ENCODE measurements around the gene MYO16. TPM values are rescaled to one million over a fixed set of nuclear protein-coding genes. Genes with fewer than 3 reads are reported as not detected.

MYO16 gene
- total and polyA plus RNA-seq, 2 of the 4 experiments (the other 2 are of a cell fraction): under 0.01 to 0.03 TPM

DNA sequence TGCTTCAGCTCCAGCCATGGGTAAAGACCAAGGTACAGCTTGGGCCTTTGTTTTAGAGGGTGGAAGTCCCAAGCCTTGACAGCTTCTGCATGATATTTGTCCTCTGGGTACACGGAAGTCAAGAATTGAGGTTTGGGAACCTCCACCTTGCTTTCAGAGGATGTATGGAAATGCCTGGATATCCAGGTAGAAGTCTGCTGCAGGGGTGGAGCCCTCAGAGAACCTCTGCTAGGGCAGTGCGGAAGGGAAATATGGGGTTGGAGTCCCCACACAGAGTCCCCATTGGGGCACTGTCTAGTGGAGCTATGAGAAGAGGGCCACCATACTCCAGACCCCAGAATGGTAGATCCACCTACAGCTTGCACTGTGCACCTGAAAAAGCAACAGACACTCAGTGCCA lies 23.0 kb upstream of the MYO16 start:
- Histone ChIP-seq H3K79me1 (ENCODE audit: low read depth in 1 of 2, low read length in 2 of 2) (no peaks in the 10 kb centered on the region), H4K91ac (ENCODE audit: insufficient read depth, low read depth, low read length) (no peak overlapping the region), H3K9ac (ENCODE audit: low read depth, low read length) (no peak overlapping the region), H3K27ac (ENCODE audit: insufficient read depth, low read length) (no peak overlapping the region), H3K18ac (ENCODE audit: low read depth, low read length) (no peak overlapping the region), H3K9me3 (ENCODE audit: control insufficient read depth, insufficient read depth, low read length) (0 out of 2 replicates have a peak, but pooled peaks cover 2% of the 10 kb centered on the region), H3K23ac (ENCODE audit: low read depth, low read length) (no peak overlapping the region), H2BK120ac (ENCODE audit: low read depth, low read length) (no peak overlapping the region), H4K5ac (ENCODE audit: low read depth, low read length) (no peak overlapping the region), H3K4me1 (ENCODE audit: control insufficient read depth, insufficient read depth, low read length) (no peaks in the 10 kb centered on the region), H3K36me3 (ENCODE audit: control insufficient read depth, insufficient read depth, low read length) (no peaks in the 10 kb centered on the region), H3K27me3 (ENCODE audit: control insufficient read depth, insufficient read depth, low read length) (no peaks in the 10 kb centered on the region), H2AK9ac (replicated peaks; ENCODE audit: low read depth, low read length, poor library complexity) (no peak overlapping the region), H2BK5ac (ENCODE audit: low read depth, low read length, poor library complexity, severe bottlenecking) (no peak overlapping the region), H3K56ac (ENCODE audit: extremely low read depth, insufficient read depth, low read length) (no peak overlapping the region), H2AFZ (replicated peaks; ENCODE audit: low read length, poor library complexity) (no peak overlapping the region), H3K4me3 (ENCODE audit: insufficient read depth, low read depth, low read length) (no peak overlapping the region), H3K4ac (ENCODE audit: low read depth, low read length) (no peak overlapping the region), H4K20me1 (ENCODE audit: insufficient read depth, low read length) (no peaks in the 10 kb centered on the region), H4K8ac (ENCODE audit: low read depth in 2 of 2, low read length in 2 of 2) (no peak overlapping the region), H3K14ac (replicated peaks; ENCODE audit: low read depth, low read length) (no peak overlapping the region), H2BK15ac (ENCODE audit: low read depth, low read length) (no peak overlapping the region), H3K9me1 (ENCODE audit: insufficient read depth, low read length) (no peaks in the 10 kb centered on the region), H3K4me2 (ENCODE audit: low read depth, low read length) (no peak overlapping the region), H2BK20ac (ENCODE audit: low read depth, low read length) (no peak overlapping the region), H2AK5ac (ENCODE audit: low read depth, low read length) (no peak overlapping the region)
- ChIA-PET CTCF (no interaction called here), POLR2A (ENCODE audit: unreplicated experiment) (no interaction called here)
- no CpG with 5 or more reads among the region's 2 CpGs for WGBS, 2 experiments (ENCODE audit: extremely low coverage in 2 of 2, insufficient read length in 1 of 2)
- ATAC-seq (ENCODE audit: low read depth): no peak
- intact Hi-C loops (cut with micrococcal nuclease): loop anchor here (5.0 kb wide), 1 partner anchor 284 kb away; no protein-coding TSS in a partner anchor
- in situ Hi-C loops (cut with MboI; ENCODE audit: low sequenced_read_pairs): loop anchor here (5.0 kb wide), 1 partner anchor 281 kb away; no protein-coding TSS in a partner anchor
- no peak for DNase-seq
- TF ChIP-seq RFX5 (IDR thresholded peaks at IDR 0.05; ENCODE audit: low read depth, low read length) (no peak), SMC3 (IDR thresholded peaks at IDR 0.05; ENCODE audit: low read depth, low read length) (no peak), POLR2A (IDR thresholded peaks at IDR 0.05; ENCODE audit: low read depth, low read length) (no peak), FOS (IDR thresholded peaks at IDR 0.05; ENCODE audit: low read depth, low read length) (no peak), MXI1 (IDR thresholded peaks at IDR 0.05; ENCODE audit: borderline replicate concordance, low read depth, low read length) (no peak), NFE2L2 (IDR thresholded peaks at IDR 0.05; ENCODE audit: low read depth, low read length) (no peak), MAZ (IDR thresholded peaks at IDR 0.05; ENCODE audit: borderline replicate concordance, low read depth, low read length) (no peak), RAD21 (IDR thresholded peaks at IDR 0.05; ENCODE audit: low read length) (no peak), BHLHE40 (IDR thresholded peaks at IDR 0.05; ENCODE audit: low read depth, low read length) (no peak)
- TF ChIP-seq, protein P1, sequence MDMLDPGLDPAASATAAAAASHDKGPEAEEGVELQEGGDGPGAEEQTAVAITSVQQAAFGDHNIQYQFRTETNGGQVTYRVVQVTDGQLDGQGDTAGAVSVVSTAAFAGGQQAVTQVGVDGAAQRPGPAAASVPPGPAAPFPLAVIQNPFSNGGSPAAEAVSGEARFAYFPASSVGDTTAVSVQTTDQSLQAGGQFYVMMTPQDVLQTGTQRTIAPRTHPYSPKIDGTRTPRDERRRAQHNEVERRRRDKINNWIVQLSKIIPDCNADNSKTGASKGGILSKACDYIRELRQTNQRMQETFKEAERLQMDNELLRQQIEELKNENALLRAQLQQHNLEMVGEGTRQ (IDR thresholded peaks at IDR 0.05; ENCODE audit: low read depth, low read length): no peak
- TF ChIP-seq, protein P2, sequence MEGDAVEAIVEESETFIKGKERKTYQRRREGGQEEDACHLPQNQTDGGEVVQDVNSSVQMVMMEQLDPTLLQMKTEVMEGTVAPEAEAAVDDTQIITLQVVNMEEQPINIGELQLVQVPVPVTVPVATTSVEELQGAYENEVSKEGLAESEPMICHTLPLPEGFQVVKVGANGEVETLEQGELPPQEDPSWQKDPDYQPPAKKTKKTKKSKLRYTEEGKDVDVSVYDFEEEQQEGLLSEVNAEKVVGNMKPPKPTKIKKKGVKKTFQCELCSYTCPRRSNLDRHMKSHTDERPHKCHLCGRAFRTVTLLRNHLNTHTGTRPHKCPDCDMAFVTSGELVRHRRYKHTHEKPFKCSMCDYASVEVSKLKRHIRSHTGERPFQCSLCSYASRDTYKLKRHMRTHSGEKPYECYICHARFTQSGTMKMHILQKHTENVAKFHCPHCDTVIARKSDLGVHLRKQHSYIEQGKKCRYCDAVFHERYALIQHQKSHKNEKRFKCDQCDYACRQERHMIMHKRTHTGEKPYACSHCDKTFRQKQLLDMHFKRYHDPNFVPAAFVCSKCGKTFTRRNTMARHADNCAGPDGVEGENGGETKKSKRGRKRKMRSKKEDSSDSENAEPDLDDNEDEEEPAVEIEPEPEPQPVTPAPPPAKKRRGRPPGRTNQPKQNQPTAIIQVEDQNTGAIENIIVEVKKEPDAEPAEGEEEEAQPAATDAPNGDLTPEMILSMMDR (conservative IDR thresholded peaks at IDR 0.05; ENCODE audit: low read depth, low read length): no peak
- dilution Hi-C loops (cut with HindIII; ENCODE audit: low sequenced_read_pairs, unreplicated experiment): no loop called here
- no TSS peak for BruUV-seq (replicated peaks)
